ENCODE measurements around the gene CPPED1.
"Not testable (repeated sequence)": the region's sequence is repeated elsewhere in the genome, so short reads cannot be mapped to it uniquely, and the experiment has no call there.

Gene CPPED1

GRCh38 chr16:12802048-12802447 is 1.6 kb downstream of the CPPED1 start:
- no peak for DNase-seq (ENCODE audit: low read depth, low spot score)

- DNase-seq (ENCODE audit: low read depth, low spot score) = peak; percentile 94
Measured at GRCh38 chr16:12801511-12802042, 2.1 kb downstream of the CPPED1 start.

GRCh38 chr16:12800817-12801216 is 2.9 kb downstream of the CPPED1 start:
- no peak for DNase-seq (ENCODE audit: low read depth, low spot score)

- DNase-seq (ENCODE audit: low read depth, low spot score) = not testable (repeated sequence)
Measured at GRCh38 chr16:12799996-12800395, 3.7 kb downstream of the CPPED1 start.

- no peak for DNase-seq (ENCODE audit: low read depth, low spot score)
Measured at GRCh38 chr16:12798846-12799245, 4.8 kb downstream of the CPPED1 start.

GRCh38 chr16:12798171-12798570 is 5.5 kb downstream of the CPPED1 start:
- DNase-seq (ENCODE audit: low read depth, low spot score) = no peak

- DNase-seq (ENCODE audit: low read depth, low spot score) = no peak
Measured at GRCh38 chr16:12796498-12796897, 7.2 kb downstream of the CPPED1 start.

- no peak for DNase-seq (ENCODE audit: low read depth, low spot score)
Measured at GRCh38 chr16:12794486-12795387, 8.9 kb downstream of the CPPED1 start.

- DNase-seq (ENCODE audit: low read depth, low spot score) = no peak
Measured at GRCh38 chr16:12793865-12794240, 9.8 kb downstream of the CPPED1 start.

GRCh38 chr16:12793120-12793864 is 10.4 kb downstream of the CPPED1 start:
- no peak for DNase-seq (ENCODE audit: low read depth, low spot score)

GRCh38 chr16:12792528-12792927 is 11.2 kb downstream of the CPPED1 start:
- DNase-seq (ENCODE audit: low read depth, low spot score) = not testable (repeated sequence)

- no peak for DNase-seq (ENCODE audit: low read depth, low spot score)
Measured at GRCh38 chr16:12791340-12791739, 12.3 kb downstream of the CPPED1 start.

GRCh38 chr16:12788758-12789157 is 14.9 kb downstream of the CPPED1 start:
- no peak for DNase-seq (ENCODE audit: low read depth, low spot score)

- no peak for DNase-seq (ENCODE audit: low read depth, low spot score)
Measured at GRCh38 chr16:12786081-12786480, 17.6 kb downstream of the CPPED1 start.

GRCh38 chr16:12784076-12784475 is 19.6 kb downstream of the CPPED1 start:
- no peak for DNase-seq (ENCODE audit: low read depth, low spot score)

- DNase-seq (ENCODE audit: low read depth, low spot score) = no peak
Measured at GRCh38 chr16:12781777-12782176, 21.9 kb downstream of the CPPED1 start.

GRCh38 chr16:12780467-12780866 is 23.2 kb downstream of the CPPED1 start:
- no peak for DNase-seq (ENCODE audit: low read depth, low spot score)

GRCh38 chr16:12778726-12779125 is 25.0 kb downstream of the CPPED1 start:
- DNase-seq (ENCODE audit: low read depth, low spot score) = no peak

GRCh38 chr16:12775656-12776236 is 27.9 kb downstream of the CPPED1 start:
- DNase-seq (ENCODE audit: low read depth, low spot score) = no peak

GRCh38 chr16:12773221-12773620 is 30.5 kb downstream of the CPPED1 start:
- DNase-seq (ENCODE audit: low read depth, low spot score) = no peak

- DNase-seq (ENCODE audit: low read depth, low spot score) = no peak
Measured at GRCh38 chr16:12771341-12771798, 32.3 kb downstream of the CPPED1 start.

- DNase-seq (ENCODE audit: low read depth, low spot score) = no peak
Measured at GRCh38 chr16:12769525-12769924, 34.2 kb downstream of the CPPED1 start.
